SIG-M5 (cell line): ENCODE measurements around the gene PARD3.
A peak's percentile ranks its signal among the peaks of the same experiment; 100 is the strongest.

Experiments
- DNase-seq: peaks from one replicate; lab custom pipeline; 2025; lab: John Stamatoyannopoulos, UW

PARD3 gene

DNA sequence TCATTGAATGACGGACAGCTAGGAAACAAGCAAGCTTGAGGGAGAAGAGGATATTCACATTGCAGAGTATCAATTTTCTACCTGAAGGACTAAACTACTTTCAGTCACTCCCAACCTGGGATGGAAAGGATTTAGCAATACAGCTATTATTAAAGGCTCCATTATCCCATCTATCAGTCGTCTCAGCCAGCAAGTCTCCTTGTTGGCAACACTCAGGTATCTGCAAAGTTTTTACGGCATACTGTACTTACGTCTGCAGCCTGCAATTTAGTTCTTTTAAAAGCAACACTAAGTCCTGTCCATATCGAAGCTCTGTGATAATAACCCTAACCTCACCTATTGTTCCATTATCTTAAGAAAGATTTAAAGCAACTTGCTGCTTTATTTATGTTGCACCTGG, 689.4 kb downstream of the PARD3 start:
- DNase-seq, result no peak

DNA sequence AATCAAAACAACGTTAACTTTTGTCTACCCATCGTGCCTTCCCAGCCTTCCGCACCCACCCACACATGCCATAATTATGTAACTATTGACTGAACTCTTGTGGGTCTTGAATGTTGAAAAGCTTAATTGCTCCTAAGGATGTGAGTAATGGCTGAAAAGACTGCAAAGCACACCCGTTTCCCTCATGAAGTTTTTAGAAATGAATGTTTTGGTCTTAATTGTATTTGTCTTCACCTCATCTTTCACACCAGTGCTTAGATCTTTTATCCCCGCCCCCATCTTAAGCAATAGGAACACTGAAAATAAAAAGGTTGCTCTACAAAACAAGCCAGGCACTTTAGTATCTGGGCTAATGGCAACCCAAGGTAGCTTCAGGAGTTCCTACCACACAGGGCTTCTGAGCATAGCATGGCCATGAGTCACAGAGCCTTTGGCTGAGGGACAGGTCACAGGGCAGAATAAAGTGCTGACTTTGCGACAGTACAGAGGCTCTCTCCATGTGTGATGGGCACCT, 690.5 kb downstream of the PARD3 start:
- DNase-seq, result no peak

DNA sequence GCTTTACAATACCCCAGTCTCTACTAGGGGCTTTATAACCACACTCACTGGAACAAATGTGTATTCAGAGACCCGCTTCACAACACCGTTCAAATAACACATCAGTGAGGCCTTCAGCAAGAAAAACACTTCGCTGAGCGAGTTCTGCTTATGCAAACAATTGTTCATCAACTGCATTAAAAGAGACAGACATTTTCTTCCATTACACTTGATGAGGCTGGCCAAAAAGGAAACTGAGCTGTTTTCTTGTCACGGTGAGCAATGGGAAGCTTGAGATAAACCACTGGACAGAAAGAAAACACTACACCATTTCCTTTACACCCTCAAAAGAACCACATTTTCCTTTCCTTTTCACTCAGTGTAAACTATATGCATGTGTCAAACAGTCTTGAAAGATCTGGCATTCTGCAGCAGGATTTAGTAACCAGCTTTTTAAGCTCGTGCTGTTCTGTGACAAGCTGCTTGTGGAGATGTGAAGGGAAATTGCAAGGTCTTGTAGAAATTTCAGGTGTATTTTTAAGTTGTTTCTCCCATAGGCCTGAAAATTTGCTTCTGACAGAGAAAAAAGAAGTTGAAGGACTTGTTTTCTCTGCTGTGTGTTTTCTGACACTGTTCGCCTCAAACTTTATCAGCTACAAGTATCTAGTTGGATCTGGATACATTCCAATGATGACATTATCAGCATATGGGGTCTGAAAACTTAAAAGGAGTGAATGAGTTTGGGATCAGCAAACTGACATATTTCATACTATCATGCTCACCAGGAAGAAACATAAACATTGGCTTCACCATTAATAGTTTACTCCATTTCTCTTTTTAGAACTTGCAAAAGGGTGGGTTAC, 693.1 kb downstream of the PARD3 start:
- DNase-seq, result no peak

- peak; percentile 1 for DNase-seq
Measured at GRCh38 chr10:34121125-34121753, 693.9 kb downstream of the PARD3 start.

DNA sequence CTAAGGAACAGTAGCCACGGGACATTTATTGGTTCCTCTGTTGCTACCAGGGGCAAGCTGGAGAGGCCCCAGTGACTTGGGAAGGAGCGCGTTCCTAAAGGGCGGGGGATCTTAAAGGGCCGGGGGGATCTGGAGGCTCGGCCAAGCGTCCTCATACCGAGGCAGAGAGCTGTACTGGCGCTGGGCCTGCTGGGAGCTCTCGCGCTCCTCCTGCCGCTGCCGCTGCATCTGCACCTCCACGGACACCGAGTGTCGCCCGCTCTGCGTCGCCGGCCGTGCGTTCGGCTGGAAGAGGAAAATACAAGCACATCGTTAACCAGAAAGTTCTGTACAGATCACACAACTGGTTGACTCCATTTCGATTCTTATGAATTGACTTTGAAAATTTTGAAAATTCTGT, 695.6 kb downstream of the PARD3 start:
- DNase-seq, result no peak

GRCh38 chr10:34116681-34117271, 698.3 kb downstream of the PARD3 start:
- DNase-seq, result no peak

DNA sequence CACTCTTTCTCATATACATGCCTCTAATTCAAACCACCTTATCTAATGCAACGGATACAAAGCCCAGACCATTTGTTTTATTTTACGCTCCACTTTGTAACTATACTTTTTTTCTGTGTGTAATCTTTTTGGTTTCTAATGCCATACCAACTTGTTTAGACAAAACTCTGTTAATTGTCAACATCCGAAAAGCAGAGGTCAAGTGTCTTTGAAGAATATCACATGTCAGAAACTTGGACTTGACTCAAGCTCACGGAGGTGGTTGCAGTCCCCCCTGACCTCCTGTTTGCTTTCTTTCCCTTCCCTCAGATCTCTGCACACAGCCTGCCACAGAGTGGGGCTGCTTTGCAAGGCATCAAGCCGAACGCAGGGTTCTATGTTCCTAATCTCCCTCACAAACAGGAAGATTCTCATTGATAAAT, 698.9 kb downstream of the PARD3 start:
- no peak for DNase-seq

DNA sequence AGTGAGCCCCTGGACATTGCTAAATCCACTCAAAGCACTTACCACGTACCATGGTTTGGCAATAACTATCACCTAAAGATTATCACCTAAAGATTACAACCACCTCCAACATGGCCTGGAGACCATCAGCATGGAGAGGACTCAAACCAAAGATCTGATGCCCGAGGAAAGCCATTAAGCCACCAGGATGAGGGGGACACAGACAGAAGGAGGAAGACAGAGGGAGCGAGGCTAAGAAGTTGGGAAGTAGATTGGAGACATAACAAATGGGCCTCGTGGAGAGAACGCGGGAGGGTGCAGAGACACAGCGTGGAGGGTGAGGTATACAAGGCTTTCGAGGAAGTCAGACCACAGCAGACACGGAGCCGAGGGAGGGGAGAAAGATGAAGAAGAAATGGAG, 700.2 kb downstream of the PARD3 start:
- no peak for DNase-seq

GRCh38 chr10:34113504-34114225, 701.4 kb downstream of the PARD3 start:
- DNase-seq, result no peak

GRCh38 chr10:34112171-34112782, 702.8 kb downstream of the PARD3 start:
- DNase-seq, result no peak

DNA sequence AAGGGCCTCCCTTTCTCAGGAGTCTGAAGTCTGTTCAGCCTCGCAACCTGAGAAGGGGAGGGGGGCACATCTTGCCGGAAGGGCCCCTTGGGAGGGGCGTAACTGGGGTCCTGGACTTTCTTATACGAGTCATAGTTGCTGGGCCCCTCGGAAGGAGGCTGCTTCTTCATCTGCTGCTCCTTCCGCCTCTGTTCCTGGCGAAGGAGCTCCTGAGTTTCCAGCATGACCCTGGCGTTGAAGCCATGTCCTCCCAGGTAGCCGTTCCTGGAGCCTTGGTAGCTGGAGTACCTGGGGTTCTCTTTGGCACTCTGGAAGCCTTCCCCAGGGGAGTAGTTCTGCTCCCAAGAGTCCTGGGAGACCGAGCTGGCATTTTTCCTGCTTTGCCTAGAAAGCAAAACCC, 703.9 kb downstream of the PARD3 start:
- DNase-seq, result no peak

DNA sequence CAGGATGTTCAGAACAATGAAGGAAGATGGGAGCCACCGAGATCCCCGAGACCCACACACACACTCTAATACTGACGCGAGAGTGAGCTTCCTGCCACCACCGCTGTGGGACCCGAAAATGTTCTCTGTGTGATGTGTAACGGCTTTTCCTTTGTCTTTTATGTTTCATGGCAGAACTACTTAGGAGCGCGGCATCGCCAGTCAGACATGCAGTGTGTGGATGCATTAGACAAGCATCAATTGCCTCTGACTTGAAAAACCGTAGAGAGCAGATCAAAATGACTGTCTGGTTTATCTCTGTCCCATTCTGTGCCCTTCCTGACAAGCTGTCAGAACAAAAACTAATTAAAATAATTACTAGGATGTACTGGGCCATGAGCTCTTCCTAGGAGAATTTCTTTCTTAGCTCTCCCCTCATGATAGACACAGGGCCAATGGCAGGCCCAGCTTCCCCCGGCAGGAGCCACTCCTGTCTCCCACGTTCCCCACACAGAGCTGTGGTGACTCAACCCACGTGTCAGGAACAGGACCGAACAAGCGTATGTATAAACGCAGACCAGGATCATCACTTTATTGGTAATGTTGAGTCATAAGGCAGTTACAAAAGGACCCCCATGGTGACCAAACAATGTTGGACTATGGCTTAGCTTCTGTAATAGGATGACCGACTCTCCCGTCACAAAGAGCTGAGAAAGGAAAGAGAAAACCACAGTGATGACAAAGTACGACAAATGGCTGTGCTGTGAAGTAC, 705.0 kb downstream of the PARD3 start:
- DNase-seq, result no peak

DNA sequence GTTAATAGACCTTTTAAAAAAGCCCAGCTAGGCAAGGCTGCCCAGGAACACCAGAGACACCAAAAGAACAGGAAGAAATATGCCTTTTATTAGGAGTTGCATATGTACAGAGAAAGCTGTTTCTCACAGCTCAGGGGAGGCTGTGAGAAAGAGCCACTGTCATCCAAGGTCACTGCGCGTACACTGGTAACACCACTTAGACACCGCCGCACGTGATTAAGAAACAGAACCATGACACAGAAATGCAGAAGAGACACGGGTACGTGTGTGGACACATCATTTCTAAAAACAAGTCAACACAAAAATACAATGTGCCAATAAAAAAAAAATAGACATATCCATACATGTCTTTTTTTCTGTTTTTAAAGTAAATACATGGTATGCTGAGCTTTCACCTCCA, 705.6 kb downstream of the PARD3 start:
- no peak for DNase-seq

- no peak for DNase-seq
Measured at GRCh38 chr10:34107626-34108516, 707.2 kb downstream of the PARD3 start.

GRCh38 chr10:34106356-34106885, 708.7 kb downstream of the PARD3 start:
- no peak for DNase-seq

DNA sequence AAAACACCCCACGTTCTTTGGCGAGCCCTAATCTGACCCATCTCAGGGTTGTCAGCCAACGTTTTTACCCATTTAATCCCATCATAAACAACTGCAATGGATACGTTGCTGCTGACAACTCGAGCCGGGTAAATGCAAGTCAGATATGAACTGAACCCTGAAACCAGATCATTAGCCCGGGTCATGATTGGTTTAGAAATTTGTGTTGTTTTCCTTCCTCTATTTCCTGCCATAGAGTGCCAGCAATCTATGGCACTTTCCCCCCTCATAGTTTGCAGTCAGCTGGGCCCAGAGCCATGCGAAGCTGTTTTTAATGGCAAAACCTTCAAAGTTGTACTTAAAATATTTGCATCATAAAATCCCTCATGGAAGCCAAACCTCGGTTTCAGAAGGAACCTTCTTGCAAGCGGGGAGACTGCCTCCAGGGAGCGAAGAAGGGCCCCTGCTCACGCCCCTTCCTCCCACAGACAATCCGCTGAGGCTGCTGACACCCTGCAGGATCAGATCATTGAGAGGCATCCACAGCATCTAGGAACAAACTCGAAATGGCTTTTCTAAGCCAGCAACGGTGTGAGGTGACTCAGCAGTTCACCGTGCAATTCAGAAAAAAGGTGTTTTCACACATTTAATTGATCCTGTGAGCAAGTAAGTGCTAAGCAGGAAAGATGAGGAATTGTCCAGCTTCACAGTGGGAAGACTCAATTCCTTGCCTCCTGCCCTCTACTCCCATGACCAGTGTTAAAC, 710.1 kb downstream of the PARD3 start:
- no peak for DNase-seq

GRCh38 chr10:34102893-34103506, 712.1 kb downstream of the PARD3 start:
- DNase-seq, result no peak

DNA sequence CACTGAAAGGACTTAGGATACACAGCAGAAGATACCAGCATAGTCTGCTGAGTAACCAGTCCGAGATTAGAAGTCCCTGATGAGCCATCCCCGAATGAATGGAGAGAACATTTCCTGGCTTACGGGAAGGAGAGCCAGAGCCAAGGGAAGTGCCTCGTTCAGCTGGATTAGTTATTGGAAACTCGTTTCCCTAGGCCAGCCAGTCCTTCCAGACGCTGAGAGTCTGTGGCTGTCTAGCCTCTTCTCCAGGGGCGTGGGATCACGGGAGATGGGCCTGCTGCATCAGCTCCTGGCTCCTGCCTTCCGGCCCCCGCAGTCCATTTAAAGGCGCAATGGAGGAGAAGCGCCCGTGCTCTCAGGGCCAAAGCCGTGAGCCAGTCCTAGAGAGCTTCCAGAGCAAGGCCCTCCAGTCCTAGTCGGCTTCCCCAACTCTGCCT, 712.8 kb downstream of the PARD3 start:
- DNase-seq, result no peak

DNA sequence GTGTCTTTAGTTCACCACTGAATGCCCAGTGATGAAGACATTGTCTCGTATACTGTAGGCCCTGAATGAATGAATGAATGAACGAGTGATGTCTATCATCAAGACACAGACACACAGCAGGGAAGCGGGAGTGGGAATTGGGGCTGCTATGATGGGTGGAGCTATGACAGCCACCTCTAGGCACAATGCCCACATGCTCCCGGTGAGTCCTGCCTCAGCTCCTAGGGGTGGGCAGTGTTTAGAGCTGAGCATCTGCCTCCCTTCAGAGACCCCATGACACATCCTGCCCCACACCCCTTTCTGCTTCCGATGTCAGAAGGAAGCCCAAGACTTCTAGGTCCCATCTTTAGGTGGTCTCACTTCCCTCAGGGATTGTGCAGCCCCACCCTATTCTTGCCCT, 714.1 kb downstream of the PARD3 start:
- no peak for DNase-seq
